Endothelial cell of umbilical vein (primary cell): Measurements from ENCODE around the gene PRR3.

Experiments
- EZH2 ChIP-seq: IDR thresholded peaks from 2 replicates; pipeline ENCODE4 v1.6.1; 2012; ENCODE audit warnings: borderline replicate concordance, low read depth, mild to moderate bottlenecking, moderate library complexity, low read length, inconsistent platforms; ENCODE audit not compliant: severe bottlenecking
- FOS ChIP-seq: IDR thresholded peaks from 2 replicates; pipeline ENCODE4 v1.6.1; 2011; ENCODE audit warnings: mild to moderate bottlenecking, low read length, moderate library complexity, borderline replicate concordance; ENCODE audit not compliant: insufficient read depth
- GATA2 ChIP-seq: IDR thresholded peaks from 2 replicates; pipeline ENCODE4 v1.7.0; 2011; ENCODE audit warnings: low read depth, mild to moderate bottlenecking, moderate library complexity, mixed read lengths, low read length; ENCODE audit not compliant: insufficient read length, insufficient read depth
- JUN ChIP-seq: IDR thresholded peaks from 2 replicates; pipeline ENCODE4 v1.6.1; 2011; ENCODE audit warnings: borderline replicate concordance, low read depth; ENCODE audit not compliant: insufficient read length, insufficient read depth
- MYC ChIP-seq: IDR thresholded peaks from one replicate; pipeline ENCODE4 v1.6.1; 2011; ENCODE audit warnings: mild to moderate bottlenecking, low read depth, low read length
- POLR2A ChIP-seq: IDR thresholded peaks from 2 replicates; pipeline ENCODE4 v1.6.1; 2012; ENCODE audit warnings: low read depth, mild to moderate bottlenecking, control low read depth, low read length
- POLR2AphosphoS5 ChIP-seq: IDR thresholded peaks from 2 replicates; pipeline ENCODE4 v1.6.1; 2012; ENCODE audit warnings: low read depth, mild to moderate bottlenecking, control low read depth, low read length, moderate library complexity; ENCODE audit not compliant: insufficient read depth
- TF ChIP-seq, protein P1 (sequence below): IDR thresholded peaks from 2 replicates; pipeline ENCODE4 v1.6.1; 2011; ENCODE audit not compliant: insufficient read depth, insufficient read length
- TF ChIP-seq, protein P2 (sequence below), 2 donors: IDR thresholded peaks; 1 replicate in 1 of 2; 2 replicates in 1 of 2; pipeline ENCODE4 v1.5.1; 2011; ENCODE audit warnings: low read length in 2 of 2, mild to moderate bottlenecking in 2 of 2, moderate library complexity in 2 of 2, control low read depth in 1 of 2, inconsistent platforms in 1 of 2, low read depth in 1 of 2; ENCODE audit not compliant: insufficient read depth in 1 of 2; ENCODE audit errors: extremely low read depth in 1 of 2

DNA sequence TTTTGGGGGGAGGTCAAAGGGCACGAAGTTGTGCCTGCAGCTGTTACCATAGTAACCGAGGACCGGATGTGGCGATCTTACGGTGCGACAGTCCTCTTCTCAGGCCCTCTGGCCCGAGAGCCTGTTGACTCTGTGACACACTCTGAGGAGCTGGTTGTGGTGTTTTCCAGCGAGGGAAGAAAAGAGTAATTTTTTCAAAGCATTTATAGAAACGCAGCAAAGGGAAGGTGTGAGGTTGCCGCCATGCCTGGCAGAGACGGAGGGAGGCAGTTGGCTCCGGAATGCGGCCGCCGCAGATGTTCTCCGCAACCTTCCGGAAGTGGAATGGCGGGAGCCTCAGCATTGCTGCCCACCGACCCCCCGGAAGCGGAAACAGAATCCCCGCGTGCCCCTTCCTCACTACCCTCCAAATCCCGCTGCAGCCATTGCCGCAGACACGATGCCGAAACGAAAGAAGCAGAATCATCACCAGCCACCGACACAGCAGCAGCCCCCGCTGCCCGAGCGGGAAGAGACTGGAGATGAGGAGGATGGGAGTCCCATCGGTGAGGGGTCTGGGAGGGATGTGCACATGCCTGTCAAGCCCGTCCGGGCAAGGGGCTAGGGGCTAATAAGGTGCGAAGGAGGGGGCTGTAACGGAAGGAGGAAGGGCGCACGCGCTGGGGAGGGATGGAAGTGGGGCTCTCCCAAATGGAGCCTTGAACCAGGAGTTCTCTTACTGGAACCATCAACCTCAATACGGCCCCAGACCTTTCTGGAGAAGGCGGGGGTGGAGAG, at the start of gene PRR3:
- TF ChIP-seq, protein P1, sequence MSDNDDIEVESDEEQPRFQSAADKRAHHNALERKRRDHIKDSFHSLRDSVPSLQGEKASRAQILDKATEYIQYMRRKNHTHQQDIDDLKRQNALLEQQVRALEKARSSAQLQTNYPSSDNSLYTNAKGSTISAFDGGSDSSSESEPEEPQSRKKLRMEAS = no peak
- TF ChIP-seq, protein P2, sequence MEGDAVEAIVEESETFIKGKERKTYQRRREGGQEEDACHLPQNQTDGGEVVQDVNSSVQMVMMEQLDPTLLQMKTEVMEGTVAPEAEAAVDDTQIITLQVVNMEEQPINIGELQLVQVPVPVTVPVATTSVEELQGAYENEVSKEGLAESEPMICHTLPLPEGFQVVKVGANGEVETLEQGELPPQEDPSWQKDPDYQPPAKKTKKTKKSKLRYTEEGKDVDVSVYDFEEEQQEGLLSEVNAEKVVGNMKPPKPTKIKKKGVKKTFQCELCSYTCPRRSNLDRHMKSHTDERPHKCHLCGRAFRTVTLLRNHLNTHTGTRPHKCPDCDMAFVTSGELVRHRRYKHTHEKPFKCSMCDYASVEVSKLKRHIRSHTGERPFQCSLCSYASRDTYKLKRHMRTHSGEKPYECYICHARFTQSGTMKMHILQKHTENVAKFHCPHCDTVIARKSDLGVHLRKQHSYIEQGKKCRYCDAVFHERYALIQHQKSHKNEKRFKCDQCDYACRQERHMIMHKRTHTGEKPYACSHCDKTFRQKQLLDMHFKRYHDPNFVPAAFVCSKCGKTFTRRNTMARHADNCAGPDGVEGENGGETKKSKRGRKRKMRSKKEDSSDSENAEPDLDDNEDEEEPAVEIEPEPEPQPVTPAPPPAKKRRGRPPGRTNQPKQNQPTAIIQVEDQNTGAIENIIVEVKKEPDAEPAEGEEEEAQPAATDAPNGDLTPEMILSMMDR (IDR thresholded peaks at IDR 0.05; ENCODE audit: extremely low read depth in 1 of 2, insufficient read depth in 1 of 2, low read depth in 1 of 2, low read length in 2 of 2) = no peak
- TF ChIP-seq POLR2AphosphoS5 = peak; percentile 64
- no peak for TF ChIP-seq EZH2
- TF ChIP-seq MYC = no peak
- peak; percentile 55 for TF ChIP-seq POLR2A
- TF ChIP-seq GATA2 = no peak
- TF ChIP-seq FOS = no peak
- no peak for TF ChIP-seq JUN
